HL-60 (cell line): ENCODE data around the gene DPH6.

Experiments
- DNase-seq, 2 experiments: peaks; one replicate each; pipeline ENCODE4 v3.0.0-alpha.2; 2010 to 2020; ENCODE audit warnings: low read depth in 1 of 2, low spot score in 1 of 2
- H3K27ac ChIP-seq: fragments of 250-450 bp; sonication (Bioruptor Pico); replicated peaks from 2 replicates; pipeline ENCODE4 v1.5.1; 2020; ENCODE audit warnings: mild to moderate bottlenecking, moderate library complexity
- H3K27me3 ChIP-seq: fragments of 250-450 bp; sonication (Bioruptor Pico); 2 replicates; pipeline ENCODE4 v1.5.1; 2021; ENCODE audit warnings: mild to moderate bottlenecking, moderate library complexity; ENCODE audit not compliant: insufficient read depth, poor library complexity, severe bottlenecking
- H3K4me3 ChIP-seq: replicated peaks from 2 replicates; pipeline ENCODE4 v1.5.1; 2011; ENCODE audit warnings: mild to moderate bottlenecking, control low read depth, low read length; ENCODE audit not compliant: insufficient read depth
- GABPA ChIP-seq: IDR thresholded peaks from 2 replicates; pipeline ENCODE4 v1.6.1; 2012; ENCODE audit warnings: low read depth
- POLR2AphosphoS5 ChIP-seq: IDR thresholded peaks from 2 replicates; pipeline ENCODE4 v1.6.1; 2012; ENCODE audit warnings: low read depth
- SPI1 ChIP-seq: IDR thresholded peaks from 2 replicates; pipeline ENCODE4 v1.6.1; 2012; ENCODE audit warnings: low read depth, mild to moderate bottlenecking, borderline replicate concordance
- TF ChIP-seq, protein P1 (sequence below): IDR thresholded peaks from one replicate; pipeline ENCODE4 v1.5.1; 2011; ENCODE audit warnings: low read length, control low read depth, inconsistent platforms; ENCODE audit not compliant: insufficient read depth
- TF ChIP-seq, protein P2 (sequence below): IDR thresholded peaks from 2 replicates; pipeline ENCODE4 v1.6.1; 2012; ENCODE audit warnings: low read depth; ENCODE audit not compliant: insufficient replicate concordance

The DPH6 gene

DNA sequence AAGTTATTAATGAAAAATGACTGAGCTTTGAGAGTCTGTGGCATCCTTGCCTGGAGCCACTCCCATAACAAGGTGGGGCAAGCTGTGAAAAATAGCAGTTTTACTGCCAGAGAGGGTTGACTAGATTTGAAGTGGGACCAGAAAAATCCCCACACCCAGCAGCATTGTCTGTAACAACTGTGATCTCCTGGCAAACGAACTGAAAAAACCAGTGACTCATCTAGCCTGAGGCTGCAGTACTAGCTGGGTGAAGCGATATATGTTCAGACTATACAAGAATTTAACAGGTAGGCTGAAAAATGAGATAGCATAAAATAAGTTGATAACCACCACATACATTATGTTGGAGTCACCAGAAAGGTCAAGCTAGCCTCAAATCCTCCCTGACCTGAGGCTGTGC lies 64.0 kb downstream of the DPH6 start:
- Histone ChIP-seq H3K27ac (no peak overlapping the region), H3K27me3 (no peaks in the 10 kb centered on the region), H3K4me3 (no peak overlapping the region)
- TF ChIP-seq POLR2AphosphoS5 = no peak
- TF ChIP-seq, protein P1, sequence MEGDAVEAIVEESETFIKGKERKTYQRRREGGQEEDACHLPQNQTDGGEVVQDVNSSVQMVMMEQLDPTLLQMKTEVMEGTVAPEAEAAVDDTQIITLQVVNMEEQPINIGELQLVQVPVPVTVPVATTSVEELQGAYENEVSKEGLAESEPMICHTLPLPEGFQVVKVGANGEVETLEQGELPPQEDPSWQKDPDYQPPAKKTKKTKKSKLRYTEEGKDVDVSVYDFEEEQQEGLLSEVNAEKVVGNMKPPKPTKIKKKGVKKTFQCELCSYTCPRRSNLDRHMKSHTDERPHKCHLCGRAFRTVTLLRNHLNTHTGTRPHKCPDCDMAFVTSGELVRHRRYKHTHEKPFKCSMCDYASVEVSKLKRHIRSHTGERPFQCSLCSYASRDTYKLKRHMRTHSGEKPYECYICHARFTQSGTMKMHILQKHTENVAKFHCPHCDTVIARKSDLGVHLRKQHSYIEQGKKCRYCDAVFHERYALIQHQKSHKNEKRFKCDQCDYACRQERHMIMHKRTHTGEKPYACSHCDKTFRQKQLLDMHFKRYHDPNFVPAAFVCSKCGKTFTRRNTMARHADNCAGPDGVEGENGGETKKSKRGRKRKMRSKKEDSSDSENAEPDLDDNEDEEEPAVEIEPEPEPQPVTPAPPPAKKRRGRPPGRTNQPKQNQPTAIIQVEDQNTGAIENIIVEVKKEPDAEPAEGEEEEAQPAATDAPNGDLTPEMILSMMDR = no peak
- TF ChIP-seq, protein P2, sequence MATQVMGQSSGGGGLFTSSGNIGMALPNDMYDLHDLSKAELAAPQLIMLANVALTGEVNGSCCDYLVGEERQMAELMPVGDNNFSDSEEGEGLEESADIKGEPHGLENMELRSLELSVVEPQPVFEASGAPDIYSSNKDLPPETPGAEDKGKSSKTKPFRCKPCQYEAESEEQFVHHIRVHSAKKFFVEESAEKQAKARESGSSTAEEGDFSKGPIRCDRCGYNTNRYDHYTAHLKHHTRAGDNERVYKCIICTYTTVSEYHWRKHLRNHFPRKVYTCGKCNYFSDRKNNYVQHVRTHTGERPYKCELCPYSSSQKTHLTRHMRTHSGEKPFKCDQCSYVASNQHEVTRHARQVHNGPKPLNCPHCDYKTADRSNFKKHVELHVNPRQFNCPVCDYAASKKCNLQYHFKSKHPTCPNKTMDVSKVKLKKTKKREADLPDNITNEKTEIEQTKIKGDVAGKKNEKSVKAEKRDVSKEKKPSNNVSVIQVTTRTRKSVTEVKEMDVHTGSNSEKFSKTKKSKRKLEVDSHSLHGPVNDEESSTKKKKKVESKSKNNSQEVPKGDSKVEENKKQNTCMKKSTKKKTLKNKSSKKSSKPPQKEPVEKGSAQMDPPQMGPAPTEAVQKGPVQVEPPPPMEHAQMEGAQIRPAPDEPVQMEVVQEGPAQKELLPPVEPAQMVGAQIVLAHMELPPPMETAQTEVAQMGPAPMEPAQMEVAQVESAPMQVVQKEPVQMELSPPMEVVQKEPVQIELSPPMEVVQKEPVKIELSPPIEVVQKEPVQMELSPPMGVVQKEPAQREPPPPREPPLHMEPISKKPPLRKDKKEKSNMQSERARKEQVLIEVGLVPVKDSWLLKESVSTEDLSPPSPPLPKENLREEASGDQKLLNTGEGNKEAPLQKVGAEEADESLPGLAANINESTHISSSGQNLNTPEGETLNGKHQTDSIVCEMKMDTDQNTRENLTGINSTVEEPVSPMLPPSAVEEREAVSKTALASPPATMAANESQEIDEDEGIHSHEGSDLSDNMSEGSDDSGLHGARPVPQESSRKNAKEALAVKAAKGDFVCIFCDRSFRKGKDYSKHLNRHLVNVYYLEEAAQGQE = no peak
- no peak for TF ChIP-seq SPI1
- no peak for TF ChIP-seq GABPA
- DNase-seq = no peak

DNA sequence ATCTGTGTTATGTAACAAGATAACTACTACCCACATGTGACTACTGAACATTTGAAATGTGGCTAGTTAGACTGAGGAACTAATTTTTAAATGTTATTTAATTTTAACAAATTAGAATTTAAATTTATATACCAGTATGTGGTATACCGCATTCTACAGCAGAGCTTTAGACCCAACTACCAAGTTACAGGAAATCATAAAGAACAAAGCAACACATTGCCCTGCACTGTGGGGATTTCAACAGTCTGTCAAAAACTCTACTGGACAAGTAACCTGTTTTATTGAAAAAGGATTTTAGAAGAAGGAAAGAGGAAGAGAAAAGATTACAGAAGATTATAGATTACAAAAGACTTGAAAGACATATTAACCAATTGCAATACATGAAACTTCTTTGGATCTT lies 64.9 kb downstream of the DPH6 start:
- no peaks in the 10 kb centered on the region for H3K27me3 ChIP-seq
- no peak overlapping the region for H3K27ac ChIP-seq
- TF ChIP-seq SPI1 (no peak), POLR2AphosphoS5 (no peak), GABPA (no peak)
- TF ChIP-seq, protein P1 = no peak
- TF ChIP-seq, protein P2 = no peak
- no peak overlapping the region for H3K4me3 ChIP-seq
- DNase-seq = no peak

DNA sequence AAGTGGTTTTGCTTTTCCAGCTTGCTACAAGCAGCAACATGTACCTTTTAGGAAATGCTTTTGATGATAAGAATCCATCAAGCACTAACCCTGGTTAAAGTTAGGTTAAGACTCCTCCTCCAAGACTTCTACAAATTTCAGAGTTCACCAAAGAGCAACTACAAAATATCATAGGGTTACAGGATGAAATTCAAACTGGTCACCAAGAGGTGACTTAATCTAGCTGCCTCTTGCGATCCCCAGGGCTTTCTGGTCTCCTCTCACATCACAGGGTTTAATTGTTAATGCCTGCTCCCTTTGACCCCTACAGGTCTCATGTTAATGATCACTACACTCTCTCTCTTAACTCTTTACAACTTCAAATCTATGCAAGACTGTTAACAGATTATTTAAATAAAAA lies 66.5 kb downstream of the DPH6 start:
- no peak overlapping the region for H3K27ac ChIP-seq
- H3K4me3 ChIP-seq = no peak overlapping the region
- DNase-seq = no peak
- TF ChIP-seq, protein P2 = no peak
- no peak for TF ChIP-seq SPI1
- no peak for TF ChIP-seq POLR2AphosphoS5
- TF ChIP-seq, protein P1 = no peak
- TF ChIP-seq GABPA = no peak
- no peaks in the 10 kb centered on the region for H3K27me3 ChIP-seq
